Caki2 (cell line): ENCODE data around the gene PODN. TPM values are rescaled to one million over a fixed set of nuclear protein-coding genes. Genes with fewer than 3 reads are reported as not detected.

ENCODE experiments used
- DNase-seq: peaks from one replicate; pipeline ENCODE4 v3.0.0-alpha.2; 2015; ENCODE audit warnings: low read depth
- in situ Hi-C: cut with HindIII; loops from 2 replicates; pipeline ENCODE4 v1.10.0; 2016; ENCODE audit warnings: low sequenced_read_pairs, low pct_unique_long_range_greater_than_20kb, mixed read lengths
- total RNA-seq: library from RNA; depleted of rRNA; stranded (reverse); fragments of >200 nt; shearing (Covaris generic); gene quantifications from 2 replicates; pipeline ENCODE4 v1.2.3, GENCODE V29; 2014; ENCODE audit warnings: low replicate concordance

The PODN gene
- total RNA-seq, 1 experiment from 2014 or later = not detected

DNA sequence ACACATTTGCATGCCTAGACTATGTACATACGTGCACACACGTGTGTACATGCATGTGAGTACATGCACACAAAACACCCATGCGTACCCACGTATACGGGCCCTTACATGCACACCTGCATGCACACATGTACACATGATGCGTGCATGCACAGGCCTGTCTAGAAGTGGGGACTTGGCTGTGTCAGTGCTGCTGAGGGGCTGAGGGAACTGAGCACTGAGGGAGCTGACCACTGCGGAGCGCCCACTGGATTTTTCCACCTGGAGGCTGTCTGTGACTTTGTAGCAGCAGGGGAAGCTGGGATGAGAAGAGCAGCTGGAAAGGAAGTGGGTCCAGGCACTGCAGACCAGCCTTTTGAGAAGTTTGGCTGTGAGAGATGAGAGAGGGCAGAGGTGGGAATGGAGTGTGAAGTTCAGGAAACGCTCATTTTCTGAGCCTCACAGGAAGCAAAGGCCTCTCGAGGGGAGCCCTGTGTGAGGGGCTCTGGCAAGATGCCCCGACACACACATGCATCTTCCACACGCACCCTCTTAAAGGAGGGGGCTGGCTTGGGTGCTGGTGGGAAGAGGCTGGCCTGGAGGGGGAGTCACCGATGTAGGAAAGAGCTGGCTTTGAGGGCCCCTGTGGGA, 20.9 kb downstream of the PODN start:
- in situ Hi-C loops = no loop called here
- DNase-seq = no peak

DNA sequence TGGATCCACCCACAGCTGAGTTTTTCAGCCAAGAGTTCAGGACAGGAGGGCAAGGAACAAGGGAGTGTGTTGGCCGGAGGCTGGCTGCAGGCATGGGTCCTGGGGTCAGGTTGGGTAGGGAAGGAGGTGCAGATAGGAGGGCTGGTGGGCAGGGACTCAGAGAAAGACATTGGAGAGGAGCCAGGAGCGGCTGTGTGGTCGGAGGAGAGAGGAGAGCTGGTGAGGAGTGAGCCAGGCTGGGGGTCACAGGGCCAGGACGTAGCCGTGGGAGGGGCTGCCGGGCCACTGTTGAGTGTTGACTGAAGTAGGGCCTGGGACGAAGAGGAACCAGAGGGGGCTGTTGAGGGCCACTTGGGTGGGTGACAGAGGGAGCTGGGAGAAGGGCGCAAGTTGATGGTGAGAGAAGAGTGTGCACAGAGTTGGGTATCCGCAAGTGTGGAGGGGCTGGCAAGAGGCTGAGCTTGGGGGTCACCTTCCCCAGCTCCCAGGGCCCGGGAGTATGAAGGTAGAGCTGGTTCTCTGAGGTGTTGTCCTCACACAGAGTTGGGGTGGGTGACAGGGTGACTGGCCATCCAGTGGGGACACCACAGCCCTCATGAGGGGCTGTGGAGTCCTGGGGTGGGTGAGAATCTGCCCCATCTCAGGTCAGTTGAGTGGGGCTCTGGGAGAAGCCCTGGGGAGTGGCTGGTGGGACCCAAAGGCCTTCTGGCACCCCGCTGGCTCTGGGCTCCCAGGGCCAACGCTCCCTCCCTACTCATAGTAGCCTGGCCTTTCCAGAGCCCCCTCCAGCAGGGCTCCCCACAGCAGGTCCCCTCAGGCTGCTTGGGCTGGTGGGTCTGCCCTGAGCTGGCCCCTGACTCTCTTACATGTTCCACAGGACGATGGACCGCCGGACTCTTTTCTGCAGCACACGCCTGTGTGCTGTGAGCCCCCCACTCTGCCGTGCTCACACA, 21.9 kb downstream of the PODN start:
- DNase-seq = no peak
- in situ Hi-C loops = no loop called here

DNA sequence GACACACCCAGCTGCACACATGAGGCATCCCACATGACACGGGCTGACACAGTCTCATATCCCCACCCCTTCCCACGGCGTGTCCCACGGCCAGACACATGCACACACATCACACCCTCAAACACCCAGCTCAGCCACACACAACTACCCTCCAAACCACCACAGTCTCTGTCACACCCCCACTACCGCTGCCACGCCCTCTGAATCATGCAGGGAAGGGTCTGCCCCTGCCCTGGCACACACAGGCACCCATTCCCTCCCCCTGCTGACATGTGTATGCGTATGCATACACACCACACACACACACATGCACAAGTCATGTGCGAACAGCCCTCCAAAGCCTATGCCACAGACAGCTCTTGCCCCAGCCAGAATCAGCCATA, 22.6 kb downstream of the PODN start:
- DNase-seq = no peak
- in situ Hi-C loops = no loop called here

DNA sequence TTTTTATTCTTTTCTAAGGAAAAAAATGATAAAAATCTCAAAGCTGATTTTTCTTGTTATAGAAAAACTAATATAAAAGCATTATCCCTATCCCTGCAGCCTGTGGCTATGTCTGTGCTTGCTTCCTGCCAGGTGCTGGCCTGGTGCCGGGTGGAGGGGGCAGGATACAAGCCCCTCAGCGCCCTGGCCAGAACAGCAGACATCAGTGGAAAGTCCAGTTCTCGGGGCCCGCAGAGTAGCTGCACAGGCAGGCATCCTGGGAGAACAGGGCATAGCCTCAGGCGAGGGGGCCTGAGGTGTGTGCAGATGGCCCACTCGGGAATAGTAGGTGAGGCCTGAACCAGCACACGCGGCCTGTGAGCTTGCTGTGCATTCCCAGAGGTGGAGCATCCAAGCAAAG, 23.4 kb downstream of the PODN start:
- in situ Hi-C loops = no loop called here
- DNase-seq = no peak

DNA sequence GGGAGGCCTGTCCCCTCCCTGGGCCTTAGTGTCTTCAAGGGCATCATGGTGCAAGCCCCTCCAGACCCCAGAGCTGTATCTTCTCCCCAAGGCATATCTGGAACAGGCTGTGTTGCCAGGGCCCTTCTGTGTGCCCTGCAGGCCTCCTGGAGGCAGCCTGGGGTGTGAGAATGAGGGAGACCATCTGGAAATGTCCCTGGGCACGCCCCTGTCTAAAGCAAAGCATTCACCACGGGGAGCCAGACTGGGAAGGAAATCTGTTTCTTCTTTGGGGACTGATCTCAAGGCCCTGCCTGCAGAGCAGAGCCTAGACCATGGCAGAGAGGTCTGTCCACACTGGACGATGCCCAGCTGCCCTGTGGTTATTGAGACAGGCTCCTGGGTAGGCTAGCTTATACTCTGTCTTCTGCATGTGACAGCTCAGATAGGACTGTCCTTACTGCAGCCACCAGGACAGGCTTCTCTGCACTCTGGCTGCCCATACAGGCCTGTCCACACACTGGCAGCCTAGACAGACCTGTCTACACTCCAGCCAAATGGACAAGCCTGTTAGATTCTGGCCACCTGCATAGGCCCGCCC, 24.6 kb downstream of the PODN start:
- DNase-seq = no peak
- in situ Hi-C loops = no loop called here

GRCh38 chr1:53087332-53088285, 25.6 kb downstream of the PODN start:
- DNase-seq = no peak
- in situ Hi-C loops = no loop called here

GRCh38 chr1:53088616-53089300, 26.7 kb downstream of the PODN start:
- DNase-seq = no peak
- in situ Hi-C loops = no loop called here

DNA sequence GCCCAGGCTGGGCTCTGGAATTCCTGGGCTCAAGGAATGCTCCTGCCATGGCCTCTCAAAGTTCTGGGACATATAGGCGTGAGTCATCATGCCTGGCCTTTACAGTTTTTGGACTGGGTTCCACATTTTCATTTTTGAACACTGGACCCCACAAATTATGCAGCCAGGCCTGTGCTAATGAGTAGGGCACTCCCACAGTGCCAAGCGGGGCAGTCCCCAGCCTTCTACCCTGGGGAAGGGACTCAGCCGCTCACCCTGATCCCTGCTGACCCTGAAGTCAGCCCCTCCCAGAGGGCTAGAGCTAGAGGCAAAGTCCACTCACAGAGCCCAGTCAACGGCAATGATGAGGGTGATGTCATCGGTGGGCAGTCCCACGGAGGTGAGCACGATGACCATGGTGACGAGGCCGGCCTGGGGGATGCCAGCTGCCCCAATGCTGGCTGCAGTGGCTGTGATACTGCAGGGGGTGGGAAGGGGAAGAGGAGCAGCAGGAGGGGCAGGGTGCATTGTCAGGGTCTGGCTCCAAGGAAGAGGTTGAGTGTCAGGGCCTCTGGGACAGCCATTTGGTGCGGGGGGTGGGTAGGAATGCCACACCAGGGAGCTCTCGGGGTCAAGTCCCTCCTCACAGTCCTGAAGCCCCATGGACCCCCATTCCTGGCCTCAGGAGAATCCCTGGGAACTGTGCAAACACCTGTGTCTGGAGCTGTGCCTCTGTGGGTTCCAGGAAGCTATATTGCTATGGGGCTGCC, 27.6 kb downstream of the PODN start:
- peak; percentile 19 for DNase-seq
- in situ Hi-C loops = no loop called here

- in situ Hi-C loops = no loop called here
- DNase-seq = no peak
Observed at GRCh38 chr1:53090227-53091147, 28.5 kb downstream of the PODN start.

GRCh38 chr1:53091841-53092645, 30.0 kb downstream of the PODN start:
- in situ Hi-C loops = no loop called here
- DNase-seq = no peak

- DNase-seq = no peak
- in situ Hi-C loops = no loop called here
Observed at GRCh38 chr1:53092659-53093450, 30.8 kb downstream of the PODN start.

DNA sequence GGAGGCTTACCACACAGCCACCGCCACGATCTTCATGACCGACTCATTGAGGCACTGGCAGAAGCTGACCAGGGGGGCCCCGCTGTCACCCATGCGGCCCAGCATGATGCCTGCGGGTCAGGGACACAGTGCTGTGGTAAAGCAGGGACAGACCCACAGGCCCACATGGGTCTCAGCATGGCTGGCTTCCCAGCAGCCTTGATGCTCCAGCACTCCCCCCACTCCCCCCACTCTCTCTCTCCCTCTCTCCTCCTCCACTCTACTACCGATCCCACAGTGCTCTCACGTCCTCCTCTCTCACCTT, 31.4 kb downstream of the PODN start:
- in situ Hi-C loops = no loop called here
- no peak for DNase-seq

DNA sequence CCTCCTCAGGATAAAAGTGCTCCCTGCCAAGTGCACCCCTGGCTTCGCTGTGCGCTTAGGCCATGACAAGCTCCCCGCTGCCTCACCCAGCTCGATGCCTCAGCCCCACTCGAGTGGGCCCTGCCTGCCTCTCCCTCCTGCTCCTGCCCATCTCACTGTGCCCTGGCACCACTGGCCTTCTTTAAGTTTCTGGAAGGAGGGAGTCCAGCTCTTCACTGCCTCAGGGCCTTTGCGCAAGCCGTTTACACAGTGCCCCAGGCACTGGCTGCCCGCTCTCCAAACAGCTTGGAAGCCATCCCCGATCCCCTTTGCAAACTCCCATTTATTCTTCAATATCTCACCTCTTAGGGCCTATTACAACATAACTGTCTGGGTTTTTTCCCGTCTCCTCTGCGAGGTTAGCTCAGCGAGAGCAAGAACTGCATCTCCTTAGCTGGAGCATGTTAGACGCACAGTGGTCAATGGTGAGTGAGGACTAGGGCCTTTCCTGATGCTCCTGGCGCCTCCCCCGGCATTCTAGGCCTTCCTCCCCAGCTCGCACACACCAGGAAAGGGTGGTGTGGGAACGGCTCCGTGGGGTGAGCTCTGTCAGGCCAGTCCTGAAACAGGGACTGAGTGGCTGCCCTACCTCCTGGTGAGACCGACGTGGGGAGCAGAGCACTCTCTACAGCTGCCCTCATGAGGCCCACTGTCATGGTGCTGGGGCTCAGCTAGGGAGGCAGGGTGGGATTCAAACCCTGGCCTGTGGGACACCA, 31.9 kb downstream of the PODN start:
- in situ Hi-C loops = no loop called here
- DNase-seq = no peak

DNA sequence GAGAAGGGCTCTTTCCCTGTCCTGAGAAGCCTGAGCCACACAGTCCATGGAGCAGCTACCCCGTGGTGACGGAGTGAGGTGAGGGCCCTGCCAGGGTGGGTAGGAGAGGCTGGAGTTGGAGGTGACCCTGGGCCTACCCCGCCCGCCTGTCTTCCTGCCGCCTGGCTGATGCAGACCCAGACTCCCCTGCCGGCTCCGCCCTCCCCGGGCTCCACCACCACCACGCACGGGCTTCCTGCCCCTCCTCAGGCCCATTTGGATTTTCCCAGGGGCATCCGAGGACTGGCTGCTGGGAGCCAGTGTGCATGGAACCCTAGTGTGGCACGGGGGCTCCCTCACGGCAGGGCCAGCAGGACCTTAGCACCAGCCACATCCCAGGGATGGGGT, 32.5 kb downstream of the PODN start:
- in situ Hi-C loops = no loop called here
- DNase-seq = no peak
